HUES48 (cell line): ENCODE results near the gene GSC.

Experiments used
- H3K27ac ChIP-seq: one replicate; pipeline ENCODE4 v1.7.0; 2013; ENCODE audit warnings: low read depth, low read length, inconsistent platforms
- H3K27me3 ChIP-seq: 2 replicates; pipeline ENCODE4 v1.6.1; 2013; ENCODE audit warnings: mild to moderate bottlenecking, low read length; ENCODE audit not compliant: control insufficient read depth, insufficient read depth
- H3K36me3 ChIP-seq: 2 replicates; pipeline ENCODE4 v1.6.1; 2013; ENCODE audit warnings: low read length; ENCODE audit not compliant: control insufficient read depth, insufficient read depth
- H3K4me1 ChIP-seq: 2 replicates; pipeline ENCODE4 v1.6.1; 2013; ENCODE audit warnings: mild to moderate bottlenecking, low read length; ENCODE audit not compliant: control insufficient read depth, insufficient read depth
- H3K4me3 ChIP-seq: 2 replicates; pipeline ENCODE4 v1.5.1; 2013; ENCODE audit warnings: mild to moderate bottlenecking, low read depth, low read length
- H3K9ac ChIP-seq: 2 replicates; pipeline ENCODE4 v1.6.1; 2013; ENCODE audit warnings: mild to moderate bottlenecking, low read depth, low read length, moderate library complexity
- H3K9me3 ChIP-seq: 2 replicates; pipeline ENCODE4 v1.6.1; 2013; ENCODE audit warnings: low read length; ENCODE audit not compliant: control insufficient read depth, insufficient read depth

The GSC gene

GRCh38 chr14:94787092-94787491, 17.2 kb upstream of the GSC start:
- H3K27me3 ChIP-seq: peaks cover 6% of the 10 kb centered on the region; the same call in 1 of the 2 replicates
- H3K27ac ChIP-seq: no peak overlapping the region
- H3K36me3 ChIP-seq: no peaks in the 10 kb centered on the region
- no peak overlapping the region for H3K9ac ChIP-seq
- no peaks in the 10 kb centered on the region for H3K9me3 ChIP-seq
- no peak overlapping the region for H3K4me3 ChIP-seq
- H3K4me1 ChIP-seq: no peaks in the 10 kb centered on the region

GRCh38 chr14:94780536-94781399, 10.9 kb upstream of the GSC start:
- peaks cover 65% of the 10 kb centered on the region for H3K27me3 ChIP-seq
- H3K9ac ChIP-seq: no peak overlapping the region
- H3K27ac ChIP-seq: peak overlapping the region; percentile 85

GRCh38 chr14:94779713-94780112, 9.8 kb upstream of the GSC start:
- peaks cover 30% of the 10 kb centered on the region for H3K4me1 ChIP-seq
- H3K27ac ChIP-seq: no peak overlapping the region
- H3K36me3 ChIP-seq: no peaks in the 10 kb centered on the region
- H3K4me3 ChIP-seq: no peak overlapping the region
- peaks cover 75% of the 10 kb centered on the region for H3K27me3 ChIP-seq
- H3K9ac ChIP-seq: no peak overlapping the region
- no peaks in the 10 kb centered on the region for H3K9me3 ChIP-seq

More at GRCh38 chr14:94780536-94781399, 10.9 kb upstream of the GSC start:
- H3K36me3 ChIP-seq: no peaks in the 10 kb centered on the region
- H3K9me3 ChIP-seq: no peaks in the 10 kb centered on the region
- H3K4me3 ChIP-seq: no peak overlapping the region
- H3K4me1 ChIP-seq: peaks cover 20% of the 10 kb centered on the region

GRCh38 chr14:94775871-94776210, 5.9 kb upstream of the GSC start:
- H3K27me3 ChIP-seq: peaks cover 99% of the 10 kb centered on the region
- no peak overlapping the region; the same call in 1 of the 2 replicates for H3K4me3 ChIP-seq
- H3K9ac ChIP-seq: no peak overlapping the region
- H3K4me1 ChIP-seq: peaks cover 61% of the 10 kb centered on the region
- H3K27ac ChIP-seq: peak overlapping the region; percentile 80
- H3K36me3 ChIP-seq: no peaks in the 10 kb centered on the region
- no peaks in the 10 kb centered on the region for H3K9me3 ChIP-seq

GRCh38 chr14:94775091-94775870, 5.4 kb upstream of the GSC start:
- Histone ChIP-seq H3K27me3 (peaks cover 99% of the 10 kb centered on the region), H3K27ac (peak overlapping the region; percentile 80), H3K4me1 (peaks cover 60% of the 10 kb centered on the region), H3K4me3 (no peak overlapping the region; the same call in 1 of the 2 replicates), H3K9me3 (no peaks in the 10 kb centered on the region), H3K36me3 (no peaks in the 10 kb centered on the region), H3K9ac (no peak overlapping the region)

GRCh38 chr14:94774344-94775090, 4.6 kb upstream of the GSC start:
- Histone ChIP-seq H3K36me3 (no peaks in the 10 kb centered on the region), H3K4me1 (peaks cover 60% of the 10 kb centered on the region), H3K9me3 (no peaks in the 10 kb centered on the region), H3K27ac (peak overlapping the region; percentile 80), H3K9ac (no peak overlapping the region), H3K4me3 (no peak overlapping the region), H3K27me3 (peaks cover 96% of the 10 kb centered on the region)

- Histone ChIP-seq H3K27ac (peak overlapping the region; percentile 39), H3K9ac (no peak overlapping the region), H3K4me3 (peak overlapping the region; percentile 36), H3K36me3 (no peaks in the 10 kb centered on the region), H3K9me3 (no peaks in the 10 kb centered on the region), H3K27me3 (peaks cover 96% of the 10 kb centered on the region), H3K4me1 (peaks cover 60% of the 10 kb centered on the region)
Measured at GRCh38 chr14:94773655-94774343, 3.9 kb upstream of the GSC start.

GRCh38 chr14:94773061-94773648, 3.2 kb upstream of the GSC start:
- Histone ChIP-seq H3K4me3 (peak overlapping the region; percentile 36), H3K4me1 (peaks cover 62% of the 10 kb centered on the region), H3K9ac (no peak overlapping the region), H3K36me3 (no peaks in the 10 kb centered on the region), H3K27ac (no peak overlapping the region), H3K9me3 (no peaks in the 10 kb centered on the region), H3K27me3 (peaks cover 97% of the 10 kb centered on the region)

- Histone ChIP-seq H3K36me3 (no peaks in the 10 kb centered on the region), H3K4me1 (peaks cover 66% of the 10 kb centered on the region), H3K27me3 (peaks cover 97% of the 10 kb centered on the region), H3K27ac (no peak overlapping the region), H3K9me3 (no peaks in the 10 kb centered on the region), H3K4me3 (peak overlapping the region; percentile 56; the same call in 1 of the 2 replicates), H3K9ac (no peak overlapping the region)
Measured at GRCh38 chr14:94772548-94772947, 2.6 kb upstream of the GSC start.

- Histone ChIP-seq H3K4me1 (peaks cover 69% of the 10 kb centered on the region), H3K9me3 (no peaks in the 10 kb centered on the region), H3K27ac (no peak overlapping the region), H3K9ac (no peak overlapping the region), H3K36me3 (no peaks in the 10 kb centered on the region), H3K4me3 (peak overlapping the region; percentile 56), H3K27me3 (peaks cover 97% of the 10 kb centered on the region)
Measured at GRCh38 chr14:94771906-94772490, 2.1 kb upstream of the GSC start.
